Lung (tissue), 12 donors: ENCODE measurements around the gene OR52D1. TPM values are rescaled to one million over a fixed set of nuclear protein-coding genes. Genes with fewer than 3 reads are reported as not detected.

Source experiments
- ATAC-seq: fragments of 200-7000 bp; cut with Tn5 transposase; one replicate; pipeline ENCODE4 v1.9.1; 2020; ENCODE audit warnings: moderate number of reproducible peaks; ENCODE audit not compliant: insufficient read depth, low FRiP score
- DNase-seq, 3 donors: peaks; one replicate each; pipeline ENCODE4 v3.0.0-alpha.2; 2013 to 2017
- H3K27ac ChIP-seq, 2 donors: one replicate each; pipeline ENCODE4 v1.5.1; 2013; ENCODE audit warnings: mild to moderate bottlenecking in 2 of 2, moderate library complexity in 2 of 2, control low read depth in 1 of 2, inconsistent platforms in 1 of 2, low read depth in 1 of 2, low read length in 1 of 2
- H3K27me3 ChIP-seq, 3 donors: one replicate each; pipeline ENCODE4 v1.5.1; 2013; ENCODE audit warnings: low read length in 2 of 3; ENCODE audit not compliant: control insufficient read depth in 3 of 3, insufficient read depth in 3 of 3
- H3K36me3 ChIP-seq, 4 donors: one replicate each; pipeline ENCODE4 v1.5.1; 2013; ENCODE audit warnings: low read length in 4 of 4, mild to moderate bottlenecking in 1 of 4, moderate library complexity in 1 of 4; ENCODE audit not compliant: control insufficient read depth in 4 of 4, insufficient read depth in 4 of 4
- H3K4me1 ChIP-seq, 5 donors: one replicate each; pipeline ENCODE4 v1.5.1; 2013; ENCODE audit warnings: low read length in 5 of 5, mild to moderate bottlenecking in 2 of 5, moderate library complexity in 1 of 5; ENCODE audit not compliant: control insufficient read depth in 5 of 5, insufficient read depth in 5 of 5
- H3K4me3 ChIP-seq: one replicate; pipeline ENCODE4 v1.5.1; 2013; ENCODE audit warnings: mild to moderate bottlenecking, control low read depth, moderate library complexity
- H3K9ac ChIP-seq, 2 donors: one replicate each; pipeline ENCODE4 v1.5.1; 2013; ENCODE audit warnings: low read length in 2 of 2, control low read depth in 1 of 2; ENCODE audit not compliant: insufficient read depth in 1 of 2
- H3K9me3 ChIP-seq, 4 donors: one replicate each; pipeline ENCODE4 v1.5.1; 2013; ENCODE audit warnings: low read length in 3 of 4, mild to moderate bottlenecking in 1 of 4, moderate library complexity in 1 of 4; ENCODE audit not compliant: control insufficient read depth in 4 of 4, insufficient read depth in 3 of 4
- CTCF ChIP-seq: IDR thresholded peaks from 2 replicates; pipeline ENCODE4 v1.5.1; 2012; ENCODE audit warnings: mild to moderate bottlenecking; ENCODE audit errors: control extremely low read depth, extremely low read depth
- WGBS, 2 donors: extraction: QIAGEN DNeasy Blood & Tissue Kit; methylation state at CpG; one replicate each; pipeline ENCODE4 v1.1.7; 2013; 5-methylcytosine and 5-hydroxymethylcytosine counted together
- polyA plus RNA-seq, 2 donors: library from polyadenylated mRNA; stranded (reverse); fragments of 200-250 nt; gene quantifications; one replicate each; pipeline ENCODE4 v1.2.1, GENCODE V29; 2013
- total RNA-seq, 2 donors: library from RNA; depleted of rRNA in 1 of 2; stranded (reverse); fragments of >200 nt in 1 of 2; gene quantifications; one replicate each; pipeline ENCODE4 v1.2.1, GENCODE V29; 2014 to 2021
- donor health status: control.
- donor health status: control.
- donor health status: Bipolar disorder and iron deficiency.
- donor health status: healthy.
- donor health status: DM: yes; HTN: yes; CAD: no.

Gene OR52D1
- total and polyA plus RNA-seq, 4 donors, result not detected

DNA sequence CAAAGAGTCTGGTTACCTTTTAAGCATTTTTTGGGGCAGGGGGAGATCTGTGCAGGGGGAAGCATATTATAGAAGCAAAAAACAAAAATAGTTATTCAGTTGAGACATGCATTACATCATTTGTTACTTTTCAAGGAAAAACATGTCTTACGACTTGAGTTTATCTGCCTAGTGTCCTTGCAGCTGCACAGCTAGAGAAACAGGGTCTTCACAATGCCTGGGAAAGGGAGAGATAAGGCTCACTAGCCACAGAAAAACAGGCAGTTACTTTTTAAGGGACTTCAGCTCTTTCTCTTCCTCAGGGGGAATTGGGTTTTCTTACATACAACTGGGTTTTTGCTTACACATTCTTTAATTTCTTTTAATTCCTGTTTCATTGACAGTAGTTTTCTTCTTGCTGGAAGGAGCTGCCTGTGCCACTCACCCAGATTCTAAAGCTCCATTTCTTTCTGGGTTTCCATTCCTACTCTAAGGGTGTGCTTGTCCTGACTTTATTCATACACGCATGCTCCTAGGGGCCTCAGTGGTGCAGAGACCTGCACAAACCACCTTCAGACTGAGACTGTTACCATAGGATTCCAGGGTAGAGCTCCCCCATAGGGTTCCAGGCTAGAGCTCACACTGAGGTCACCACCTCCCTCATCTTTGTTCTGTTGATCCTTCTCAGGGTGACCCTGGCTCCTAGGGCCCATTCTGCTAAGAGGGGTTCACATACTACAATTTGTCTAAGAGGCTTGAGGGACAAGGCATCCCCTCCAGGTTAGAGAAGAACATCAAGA lies 42.8 kb downstream of the OR52D1 start:
- no peak for TF ChIP-seq CTCF
- Histone ChIP-seq H3K9me3 (no peaks in the 10 kb centered on the region), H3K27me3 (no peaks in the 10 kb centered on the region), H3K36me3 (no peaks in the 10 kb centered on the region), H3K4me3 (no peak overlapping the region), H3K4me1 (no peaks in the 10 kb centered on the region), H3K9ac (no peak overlapping the region), H3K27ac (no peak overlapping the region)
- WGBS, 2 donors, result 77 to 87% methylated on average over 2 of the region's 2 CpGs
- DNase-seq (no peak), ATAC-seq (no peak)

DNA sequence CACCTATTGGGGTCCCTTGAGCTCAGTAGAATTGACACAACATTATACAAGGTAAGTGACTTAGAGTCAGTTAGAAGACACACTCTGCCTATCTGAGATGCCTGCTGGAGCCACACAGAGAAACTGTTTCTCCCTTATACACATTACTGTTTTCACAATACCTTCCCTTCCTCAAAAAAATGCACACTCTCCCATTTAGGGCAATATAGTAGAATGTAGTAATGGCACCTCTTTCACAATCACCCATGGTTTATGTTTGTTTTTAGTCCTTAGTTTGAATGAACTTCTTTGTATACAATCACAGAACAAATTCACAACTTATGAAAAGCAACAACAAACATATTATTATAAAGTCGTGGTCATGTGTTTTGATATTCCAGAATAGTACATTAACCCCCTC lies 45.6 kb downstream of the OR52D1 start:
- Histone ChIP-seq H3K4me1 (no peaks in the 10 kb centered on the region), H3K9ac (no peak overlapping the region), H3K27me3 (no peaks in the 10 kb centered on the region), H3K4me3 (no peak overlapping the region), H3K36me3 (no peaks in the 10 kb centered on the region), H3K9me3 (no peaks in the 10 kb centered on the region), H3K27ac (no peak overlapping the region)
- DNase-seq, result no peak
- TF ChIP-seq CTCF, result no peak
- 73 to 90% methylated on average over 1 of the region's 1 CpG for WGBS, 2 donors
- no peak for ATAC-seq

DNA sequence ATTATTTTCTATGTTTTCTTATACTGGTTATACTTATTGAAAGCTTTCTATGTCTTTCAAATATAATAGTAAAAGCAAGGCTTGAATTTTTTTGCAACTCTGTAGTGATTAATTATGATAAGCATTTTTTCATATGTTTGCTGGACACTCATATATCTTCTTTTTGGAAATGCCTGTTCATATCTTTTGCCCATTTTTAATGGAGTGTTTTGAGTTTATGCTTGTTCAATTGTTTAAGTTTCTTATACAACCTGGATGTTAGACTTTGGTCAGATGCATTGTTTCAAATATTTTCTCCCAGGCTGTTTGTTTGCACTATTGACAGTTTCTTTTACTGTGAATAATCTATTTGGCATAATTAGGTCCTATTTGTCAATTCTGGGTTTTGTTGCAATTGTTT lies 48.0 kb downstream of the OR52D1 start:
- Histone ChIP-seq H3K4me1 (no peaks in the 10 kb centered on the region), H3K9me3 (no peaks in the 10 kb centered on the region), H3K4me3 (no peak overlapping the region), H3K27me3 (no peaks in the 10 kb centered on the region), H3K9ac (no peak overlapping the region), H3K27ac (no peak overlapping the region), H3K36me3 (no peaks in the 10 kb centered on the region)
- DNase-seq (no peak), ATAC-seq (no peak)
- no peak for TF ChIP-seq CTCF

Other genes with a start within 250 kb of the OR52D1 start
- gene HBG1, start 238.8 kb upstream of the OR52D1 start, total RNA-seq, result 10 to 100 TPM in 1 of 2 donors, 1 to 10 TPM in 1; 1.6 to 60.9 TPM
- under 1 TPM in 1 of 2 donors, not detected in 1; 0.56 TPM for gene HBG1, start 238.8 kb upstream of the OR52D1 start, polyA plus RNA-seq
- gene HBG2, start 233.9 kb upstream of the OR52D1 start, total RNA-seq, result over 10,000 TPM in 1 of 2 donors, 1 to 10 TPM in 1; 8.2 to 13,246 TPM
- under 1 TPM; 0.31 to 1.00 TPM for gene HBG2, start 233.9 kb upstream of the OR52D1 start, polyA plus RNA-seq
- gene HBE1, start 218.7 kb upstream of the OR52D1 start, total RNA-seq, result 10 to 100 TPM in 1 of 2 donors, 1 to 10 TPM in 1; 2.1 to 14.6 TPM
- gene HBE1, start 218.7 kb upstream of the OR52D1 start, polyA plus RNA-seq, result not detected
- gene OR51B4, start 186.7 kb upstream of the OR52D1 start, total RNA-seq, result 1 to 10 TPM in 1 of 2 donors, not detected in 1; 1.9 TPM
- gene OR51B4, start 186.7 kb upstream of the OR52D1 start, polyA plus RNA-seq, result not detected
- gene OR51B2, start 164.4 kb upstream of the OR52D1 start, total RNA-seq, result 1 to 10 TPM in 1 of 2 donors, not detected in 1; 1.9 TPM
- not detected for gene OR51B2, start 164.4 kb upstream of the OR52D1 start, polyA plus RNA-seq
- 1 to 10 TPM in 1 of 2 donors, under 1 TPM in 1; 0.52 to 4.2 TPM for gene OR51B5, start 145.2 kb upstream of the OR52D1 start, total RNA-seq
- gene OR51B5, start 145.2 kb upstream of the OR52D1 start, polyA plus RNA-seq, result under 1 TPM; 0.03 to 0.10 TPM
- not detected for gene OR51B6, start 137.2 kb upstream of the OR52D1 start, total RNA-seq
- not detected for gene OR51B6, start 137.2 kb upstream of the OR52D1 start, polyA plus RNA-seq
- gene OR51M1, start 104.9 kb upstream of the OR52D1 start, total RNA-seq, result not detected
- not detected for gene OR51M1, start 104.9 kb upstream of the OR52D1 start, polyA plus RNA-seq
- not detected for gene OR51Q1, start 66.6 kb upstream of the OR52D1 start, total RNA-seq
- gene OR51Q1, start 66.6 kb upstream of the OR52D1 start, polyA plus RNA-seq, result not detected
- 1 to 10 TPM in 1 of 2 donors, not detected in 1; 3.2 TPM for gene OR51I1, start 47.2 kb upstream of the OR52D1 start, total RNA-seq
- not detected for gene OR51I1, start 47.2 kb upstream of the OR52D1 start, polyA plus RNA-seq
- gene OR51I2, start 39.4 kb upstream of the OR52D1 start, total RNA-seq, result not detected
- gene OR51I2, start 39.4 kb upstream of the OR52D1 start, polyA plus RNA-seq, result not detected
- 1 to 10 TPM in 1 of 2 donors, under 1 TPM in 1; 0.28 to 1.4 TPM for gene UBQLN3, start 21.3 kb downstream of the OR52D1 start, total RNA-seq
- gene UBQLN3, start 21.3 kb downstream of the OR52D1 start, polyA plus RNA-seq, result under 1 TPM in 1 of 2 donors, not detected in 1; 0.06 TPM
- gene UBQLNL, start 28.0 kb downstream of the OR52D1 start, total RNA-seq, result under 1 TPM; 0.74 to 0.85 TPM
- under 1 TPM; 0.16 to 0.39 TPM for gene UBQLNL, start 28.0 kb downstream of the OR52D1 start, polyA plus RNA-seq
- gene OR52H1, start 59.9 kb downstream of the OR52D1 start, total RNA-seq, result 1 to 10 TPM in 1 of 2 donors, under 1 TPM in 1; 0.40 to 2.8 TPM
- under 1 TPM in 1 of 2 donors, not detected in 1; 0.03 TPM for gene OR52H1, start 59.9 kb downstream of the OR52D1 start, polyA plus RNA-seq
- gene OR52B6, start 92.2 kb downstream of the OR52D1 start, total RNA-seq, result not detected
- gene OR52B6, start 92.2 kb downstream of the OR52D1 start, polyA plus RNA-seq, result not detected
- 1 to 10 TPM; 2.5 to 4.2 TPM for gene TRIM6, start 108.0 kb downstream of the OR52D1 start, total RNA-seq
- 1 to 10 TPM; 2.1 to 3.1 TPM for gene TRIM6, start 108.0 kb downstream of the OR52D1 start, polyA plus RNA-seq
- gene TRIM34, start 136.3 kb downstream of the OR52D1 start, total RNA-seq, result 10 to 100 TPM in 1 of 2 donors, 1 to 10 TPM in 1; 8.5 to 10.9 TPM
- 1 to 10 TPM; 4.1 to 8.0 TPM for gene TRIM34, start 136.3 kb downstream of the OR52D1 start, polyA plus RNA-seq
- 10 to 100 TPM; 34.1 to 46.0 TPM for gene TRIM5, start 196.4 kb downstream of the OR52D1 start, total RNA-seq
- 10 to 100 TPM; 12.3 to 15.3 TPM for gene TRIM5, start 196.4 kb downstream of the OR52D1 start, polyA plus RNA-seq
- gene TRIM22, start 201.1 kb downstream of the OR52D1 start, total RNA-seq, result 100 to 1,000 TPM; 107 to 128 TPM
- gene TRIM22, start 201.1 kb downstream of the OR52D1 start, polyA plus RNA-seq, result 100 to 1,000 TPM in 1 of 2 donors, 10 to 100 TPM in 1; 59.0 to 173 TPM
- gene OR56B1, start 247.8 kb downstream of the OR52D1 start, total RNA-seq, result not detected
- under 1 TPM; 0.03 to 0.08 TPM for gene OR56B1, start 247.8 kb downstream of the OR52D1 start, polyA plus RNA-seq